Epithelial cell of proximal tubule (primary cell): ENCODE data around the gene LTBP3. TPM values are rescaled to one million over a fixed set of nuclear protein-coding genes. Genes with fewer than 3 reads are reported as not detected.
A peak's percentile ranks its signal among the peaks of the same experiment; 100 is the strongest.

ENCODE experiments used
- DNase-seq: peaks from one replicate; pipeline ENCODE4 v3.0.0-alpha.2; 2011; ENCODE audit warnings: low read depth
- H3K4me3 ChIP-seq: 2 replicates; pipeline ENCODE4 v1.5.1; 2011; ENCODE audit warnings: low read depth, mild to moderate bottlenecking, low read length
- total RNA-seq: library from RNA; depleted of rRNA; stranded (reverse); fragments of >200 nt; gene quantifications from 2 replicates; pipeline ENCODE4 v1.2.3, GENCODE V29; 2015
- TF ChIP-seq, protein P1 (sequence below): conservative IDR thresholded peaks from 2 replicates; pipeline ENCODE4 v1.5.1; 2012; ENCODE audit warnings: low read depth, mild to moderate bottlenecking, low read length

The LTBP3 gene
- total RNA-seq, 1 donor from 2014 or later: 102 TPM

DNA sequence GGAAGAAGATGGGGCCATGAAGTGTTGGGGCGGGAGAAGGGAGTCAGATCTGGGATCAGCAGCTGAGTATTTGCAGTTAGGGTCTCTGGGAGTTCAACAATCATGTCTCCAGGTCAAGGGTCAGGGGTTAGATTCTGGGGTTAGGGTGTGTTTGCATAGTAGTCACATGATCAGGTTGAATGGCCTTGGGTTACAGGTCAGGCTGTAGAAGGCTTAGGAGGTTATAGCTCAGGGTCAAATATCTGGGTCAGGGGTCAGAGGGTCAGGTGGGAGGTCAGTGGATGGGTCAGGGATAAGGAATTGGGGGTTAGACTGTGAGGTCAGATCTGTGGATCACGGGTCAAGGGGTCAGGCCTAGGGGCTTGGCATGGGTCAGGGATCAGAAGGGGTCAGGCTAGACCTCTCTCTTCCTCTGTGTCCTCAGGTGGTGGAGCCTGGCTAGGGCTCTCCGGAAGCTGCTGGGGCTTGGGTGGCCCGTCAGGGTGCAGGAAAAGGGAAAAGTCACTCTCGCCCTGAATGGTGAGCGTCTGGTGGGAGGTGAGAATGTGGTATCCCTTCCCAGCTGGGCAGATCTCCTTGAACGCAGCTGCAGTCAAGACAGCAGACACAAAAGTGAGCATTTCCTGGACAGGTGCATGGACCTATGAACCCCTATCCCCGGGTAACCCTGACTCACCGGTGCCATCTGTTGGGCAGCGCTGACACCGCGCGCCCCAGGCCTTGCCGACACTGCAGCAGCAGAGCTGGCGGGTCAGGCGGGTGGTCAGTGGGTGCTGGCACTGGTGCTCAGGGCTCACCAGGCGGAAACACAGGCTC lies 6.4 kb downstream of the LTBP3 start:
- H3K4me3 ChIP-seq: no peak overlapping the region
- TF ChIP-seq, protein P1, sequence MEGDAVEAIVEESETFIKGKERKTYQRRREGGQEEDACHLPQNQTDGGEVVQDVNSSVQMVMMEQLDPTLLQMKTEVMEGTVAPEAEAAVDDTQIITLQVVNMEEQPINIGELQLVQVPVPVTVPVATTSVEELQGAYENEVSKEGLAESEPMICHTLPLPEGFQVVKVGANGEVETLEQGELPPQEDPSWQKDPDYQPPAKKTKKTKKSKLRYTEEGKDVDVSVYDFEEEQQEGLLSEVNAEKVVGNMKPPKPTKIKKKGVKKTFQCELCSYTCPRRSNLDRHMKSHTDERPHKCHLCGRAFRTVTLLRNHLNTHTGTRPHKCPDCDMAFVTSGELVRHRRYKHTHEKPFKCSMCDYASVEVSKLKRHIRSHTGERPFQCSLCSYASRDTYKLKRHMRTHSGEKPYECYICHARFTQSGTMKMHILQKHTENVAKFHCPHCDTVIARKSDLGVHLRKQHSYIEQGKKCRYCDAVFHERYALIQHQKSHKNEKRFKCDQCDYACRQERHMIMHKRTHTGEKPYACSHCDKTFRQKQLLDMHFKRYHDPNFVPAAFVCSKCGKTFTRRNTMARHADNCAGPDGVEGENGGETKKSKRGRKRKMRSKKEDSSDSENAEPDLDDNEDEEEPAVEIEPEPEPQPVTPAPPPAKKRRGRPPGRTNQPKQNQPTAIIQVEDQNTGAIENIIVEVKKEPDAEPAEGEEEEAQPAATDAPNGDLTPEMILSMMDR: peak; percentile 55
- DNase-seq: no peak

DNA sequence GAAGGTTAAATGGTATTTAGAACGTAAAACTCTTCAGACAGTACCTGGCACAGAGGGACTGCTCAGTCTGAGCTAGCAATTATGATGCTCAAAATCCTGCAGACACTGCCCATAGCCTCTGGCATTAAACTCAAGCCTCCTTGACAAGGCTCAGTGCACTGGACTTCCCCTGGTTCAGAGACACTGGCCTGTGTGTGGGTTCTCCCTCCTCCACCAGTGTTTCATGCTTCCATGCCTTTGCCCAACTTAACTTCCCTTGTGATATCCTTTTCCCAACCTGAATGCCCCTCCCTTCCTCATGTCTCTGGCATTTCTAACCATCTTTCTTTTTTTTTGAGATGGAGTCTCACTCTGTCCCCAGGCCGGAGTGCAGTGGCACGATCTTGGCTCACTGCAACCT lies 9.1 kb downstream of the LTBP3 start:
- DNase-seq: no peak
- TF ChIP-seq, protein P1: no peak
- no peak overlapping the region for H3K4me3 ChIP-seq

DNA sequence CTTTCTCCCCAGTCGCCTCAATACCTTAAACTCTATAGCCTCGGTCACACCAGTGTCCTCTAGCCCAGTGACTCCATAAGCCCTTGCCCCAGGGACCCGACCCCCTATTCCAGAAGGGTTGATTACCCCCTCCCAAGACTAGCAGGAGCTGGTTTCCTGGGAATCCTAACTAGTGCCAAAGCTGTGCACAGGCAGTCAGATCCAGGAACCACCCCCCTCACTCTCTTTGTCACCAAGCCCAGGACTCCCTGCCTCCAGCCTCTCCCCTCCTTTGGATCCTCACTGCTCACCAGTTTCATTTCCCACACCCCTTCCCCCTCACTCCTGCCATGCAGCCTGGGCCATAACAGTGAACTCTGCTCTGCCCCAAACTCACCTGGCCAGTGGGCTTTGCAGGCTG lies 9.8 kb downstream of the LTBP3 start:
- DNase-seq: no peak
- TF ChIP-seq, protein P1: no peak
- no peak overlapping the region for H3K4me3 ChIP-seq

DNA sequence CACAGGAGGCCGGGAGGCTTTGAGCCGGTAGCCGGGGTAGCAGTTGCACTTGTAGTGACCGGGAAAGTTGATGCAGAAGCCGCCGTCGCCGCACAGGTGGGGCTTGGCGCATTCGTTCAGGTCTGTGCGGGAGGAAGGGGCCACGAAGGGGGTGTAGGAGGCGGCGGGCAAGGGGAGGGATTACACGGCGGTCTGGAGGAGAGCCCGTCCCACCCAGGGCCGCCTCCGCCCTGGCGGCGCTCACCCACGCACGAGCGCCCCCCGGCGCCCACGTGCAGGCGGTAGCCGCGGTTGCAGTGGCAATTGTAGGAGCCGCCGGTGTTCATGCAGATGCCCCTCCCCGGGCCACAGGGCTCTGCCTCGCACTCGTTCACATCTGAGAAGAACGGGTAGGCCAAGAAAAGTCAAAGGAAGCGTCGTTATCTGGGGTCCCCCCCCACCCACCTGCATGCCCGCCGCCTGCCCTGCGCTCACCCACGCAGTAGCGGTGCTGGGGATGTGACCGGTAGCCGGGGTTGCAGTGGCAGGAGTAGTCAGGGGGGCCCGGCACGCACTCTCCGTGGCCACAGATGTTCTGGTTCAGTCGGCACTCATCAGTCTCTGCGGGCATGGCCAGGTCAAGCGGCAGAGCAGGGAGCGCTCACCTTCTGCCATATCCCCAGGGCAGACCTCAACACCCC lies 10.6 kb downstream of the LTBP3 start:
- DNase-seq: no peak
- TF ChIP-seq, protein P1: no peak
- H3K4me3 ChIP-seq: no peak overlapping the region

DNA sequence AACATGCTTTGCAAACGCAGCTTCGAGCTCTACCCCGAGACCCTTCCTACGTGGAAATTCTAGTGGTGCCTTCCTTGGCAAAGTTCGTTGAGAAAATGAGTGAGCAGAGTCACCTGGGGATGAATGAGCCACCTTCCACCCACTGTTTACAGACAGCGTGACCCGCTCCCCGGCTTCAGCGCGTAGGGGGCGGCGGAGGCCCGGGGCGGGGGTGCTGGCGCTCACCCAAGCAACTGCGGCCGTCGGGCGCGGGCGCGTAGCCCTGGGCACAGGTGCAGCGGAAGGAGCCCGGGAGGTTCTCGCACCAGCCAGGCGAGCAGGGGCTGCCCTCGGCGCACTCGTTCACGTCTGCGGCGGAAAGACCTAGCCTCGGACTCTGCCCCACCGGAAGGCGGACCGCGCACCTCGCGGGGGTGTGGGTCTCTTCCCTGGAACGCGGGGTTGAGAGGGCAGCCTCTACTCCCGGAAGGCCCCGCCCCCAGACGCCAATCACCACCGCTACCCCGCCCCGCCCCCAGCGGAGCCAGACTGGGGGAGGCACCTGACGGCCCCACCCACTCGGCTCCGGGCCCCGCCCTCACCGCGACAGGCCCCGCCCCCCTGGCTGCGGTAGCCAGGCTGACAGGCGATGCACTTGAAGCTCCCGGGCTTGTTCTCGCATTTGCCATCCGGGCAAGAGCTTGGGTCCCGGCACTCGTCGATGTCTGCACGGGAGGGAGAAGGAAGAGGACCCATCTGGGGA lies 11.8 kb downstream of the LTBP3 start:
- no peak for DNase-seq
- peak overlapping the region; percentile 53 for H3K4me3 ChIP-seq
- TF ChIP-seq, protein P1: no peak

DNA sequence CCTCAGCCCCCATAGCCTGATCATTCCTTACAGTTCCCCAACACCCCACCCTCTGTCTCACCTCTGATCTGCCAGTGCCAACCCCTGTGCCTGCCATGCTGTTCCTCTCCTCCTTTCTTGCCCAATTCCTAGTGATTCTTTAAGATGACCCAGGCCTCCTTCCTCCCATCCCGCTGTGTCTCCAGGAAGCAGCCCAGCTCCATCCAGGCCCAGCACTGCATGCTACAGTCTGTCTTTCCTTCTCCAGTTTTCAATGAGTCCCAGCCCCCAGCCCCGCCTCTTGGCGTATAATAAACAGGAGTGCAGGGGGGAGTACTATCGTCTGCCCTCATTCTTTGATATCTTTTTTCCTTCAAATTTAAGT lies 12.3 kb downstream of the LTBP3 start:
- DNase-seq: no peak
- H3K4me3 ChIP-seq: peak overlapping the region; percentile 53
- TF ChIP-seq, protein P1: no peak
